Liver (tissue), 3 donors: ENCODE data around the gene TRIP12.

Experiments
- FOXA1 ChIP-seq: IDR thresholded peaks from 2 replicates; pipeline ENCODE4 v1.6.1; 2016; ENCODE audit warnings: antibody characterized with exemption
- GABPA ChIP-seq, 2 donors: IDR thresholded peaks in 1 of 2; conservative IDR thresholded peaks in 1 of 2; 2 replicates each; pipeline ENCODE4 v1.6.1; 2016; ENCODE audit warnings: antibody characterized with exemption in 2 of 2, mild to moderate bottlenecking in 1 of 2, moderate library complexity in 1 of 2
- JUND ChIP-seq, 2 donors: IDR thresholded peaks; 2 replicates each; pipeline ENCODE4 v1.6.1; 2016; ENCODE audit warnings: antibody characterized with exemption in 2 of 2
- RAD21 ChIP-seq, 2 donors: IDR thresholded peaks; 2 replicates each; pipeline ENCODE4 v1.6.1; 2016; ENCODE audit warnings: antibody characterized with exemption in 2 of 2, mild to moderate bottlenecking in 2 of 2
- RXRA ChIP-seq, 2 donors: IDR thresholded peaks; 2 replicates each; pipeline ENCODE4 v1.6.1; 2017 to 2018; ENCODE audit warnings: antibody characterized with exemption in 2 of 2, mild to moderate bottlenecking in 1 of 2
- TAF1 ChIP-seq: conservative IDR thresholded peaks from 2 replicates; pipeline ENCODE4 v1.6.1; 2016; ENCODE audit warnings: antibody characterized with exemption, mild to moderate bottlenecking
- ZBTB33 ChIP-seq: IDR thresholded peaks from 2 replicates; pipeline ENCODE4 v1.6.1; 2016; ENCODE audit warnings: antibody characterized with exemption
- TF ChIP-seq, protein P1 (sequence below): IDR thresholded peaks from 2 replicates; pipeline ENCODE4 v1.6.1; 2016; ENCODE audit warnings: antibody characterized with exemption, mild to moderate bottlenecking
- TF ChIP-seq, protein P2 (sequence below): fragments of 150-350 bp; IDR thresholded peaks from 2 replicates; pipeline ENCODE4 v1.5.1; 2017; ENCODE audit warnings: improper control_type of control experiment, low read depth, low read length; ENCODE audit not compliant: missing input control
- TF ChIP-seq, protein P3 (sequence below): IDR thresholded peaks from 2 replicates; pipeline ENCODE4 v1.6.1; 2016; ENCODE audit warnings: antibody characterized with exemption
- donor health status: healthy.
- donor health status: healthy.

DNA sequence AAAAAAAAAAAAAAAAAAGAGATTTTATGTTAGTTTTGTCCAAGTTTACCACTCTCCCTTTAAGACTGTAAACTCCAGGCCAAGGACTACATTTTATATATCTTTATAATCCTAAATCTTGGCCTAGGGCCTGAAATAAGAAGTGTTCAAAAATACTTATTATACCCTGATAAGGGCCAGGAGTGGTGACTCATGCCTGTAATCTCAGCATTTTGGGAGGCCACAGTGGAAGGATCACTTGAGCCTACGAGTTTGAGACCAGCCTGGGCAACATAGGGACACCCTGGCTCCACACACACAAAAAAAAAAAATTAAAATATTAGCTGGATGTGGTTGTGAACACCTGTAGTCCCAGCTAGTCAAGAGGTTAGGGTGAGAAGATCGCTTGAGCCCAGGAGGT is 12.7 kb downstream of the TRIP12 start:
- TF ChIP-seq TAF1 (no peak), JUND (IDR thresholded peaks at IDR 0.05) (no peak), GABPA (IDR thresholded peaks at IDR 0.05 in 1 of 2, conservative IDR thresholded peaks at IDR 0.05 in 1 of 2) (no peak), ZBTB33 (no peak), RAD21 (IDR thresholded peaks at IDR 0.05) (no peak), RXRA (IDR thresholded peaks at IDR 0.05) (no peak), FOXA1 (no peak)
- TF ChIP-seq, protein P1, sequence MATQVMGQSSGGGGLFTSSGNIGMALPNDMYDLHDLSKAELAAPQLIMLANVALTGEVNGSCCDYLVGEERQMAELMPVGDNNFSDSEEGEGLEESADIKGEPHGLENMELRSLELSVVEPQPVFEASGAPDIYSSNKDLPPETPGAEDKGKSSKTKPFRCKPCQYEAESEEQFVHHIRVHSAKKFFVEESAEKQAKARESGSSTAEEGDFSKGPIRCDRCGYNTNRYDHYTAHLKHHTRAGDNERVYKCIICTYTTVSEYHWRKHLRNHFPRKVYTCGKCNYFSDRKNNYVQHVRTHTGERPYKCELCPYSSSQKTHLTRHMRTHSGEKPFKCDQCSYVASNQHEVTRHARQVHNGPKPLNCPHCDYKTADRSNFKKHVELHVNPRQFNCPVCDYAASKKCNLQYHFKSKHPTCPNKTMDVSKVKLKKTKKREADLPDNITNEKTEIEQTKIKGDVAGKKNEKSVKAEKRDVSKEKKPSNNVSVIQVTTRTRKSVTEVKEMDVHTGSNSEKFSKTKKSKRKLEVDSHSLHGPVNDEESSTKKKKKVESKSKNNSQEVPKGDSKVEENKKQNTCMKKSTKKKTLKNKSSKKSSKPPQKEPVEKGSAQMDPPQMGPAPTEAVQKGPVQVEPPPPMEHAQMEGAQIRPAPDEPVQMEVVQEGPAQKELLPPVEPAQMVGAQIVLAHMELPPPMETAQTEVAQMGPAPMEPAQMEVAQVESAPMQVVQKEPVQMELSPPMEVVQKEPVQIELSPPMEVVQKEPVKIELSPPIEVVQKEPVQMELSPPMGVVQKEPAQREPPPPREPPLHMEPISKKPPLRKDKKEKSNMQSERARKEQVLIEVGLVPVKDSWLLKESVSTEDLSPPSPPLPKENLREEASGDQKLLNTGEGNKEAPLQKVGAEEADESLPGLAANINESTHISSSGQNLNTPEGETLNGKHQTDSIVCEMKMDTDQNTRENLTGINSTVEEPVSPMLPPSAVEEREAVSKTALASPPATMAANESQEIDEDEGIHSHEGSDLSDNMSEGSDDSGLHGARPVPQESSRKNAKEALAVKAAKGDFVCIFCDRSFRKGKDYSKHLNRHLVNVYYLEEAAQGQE = no peak
- TF ChIP-seq, protein P2, sequence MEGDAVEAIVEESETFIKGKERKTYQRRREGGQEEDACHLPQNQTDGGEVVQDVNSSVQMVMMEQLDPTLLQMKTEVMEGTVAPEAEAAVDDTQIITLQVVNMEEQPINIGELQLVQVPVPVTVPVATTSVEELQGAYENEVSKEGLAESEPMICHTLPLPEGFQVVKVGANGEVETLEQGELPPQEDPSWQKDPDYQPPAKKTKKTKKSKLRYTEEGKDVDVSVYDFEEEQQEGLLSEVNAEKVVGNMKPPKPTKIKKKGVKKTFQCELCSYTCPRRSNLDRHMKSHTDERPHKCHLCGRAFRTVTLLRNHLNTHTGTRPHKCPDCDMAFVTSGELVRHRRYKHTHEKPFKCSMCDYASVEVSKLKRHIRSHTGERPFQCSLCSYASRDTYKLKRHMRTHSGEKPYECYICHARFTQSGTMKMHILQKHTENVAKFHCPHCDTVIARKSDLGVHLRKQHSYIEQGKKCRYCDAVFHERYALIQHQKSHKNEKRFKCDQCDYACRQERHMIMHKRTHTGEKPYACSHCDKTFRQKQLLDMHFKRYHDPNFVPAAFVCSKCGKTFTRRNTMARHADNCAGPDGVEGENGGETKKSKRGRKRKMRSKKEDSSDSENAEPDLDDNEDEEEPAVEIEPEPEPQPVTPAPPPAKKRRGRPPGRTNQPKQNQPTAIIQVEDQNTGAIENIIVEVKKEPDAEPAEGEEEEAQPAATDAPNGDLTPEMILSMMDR = no peak
- TF ChIP-seq, protein P3, sequence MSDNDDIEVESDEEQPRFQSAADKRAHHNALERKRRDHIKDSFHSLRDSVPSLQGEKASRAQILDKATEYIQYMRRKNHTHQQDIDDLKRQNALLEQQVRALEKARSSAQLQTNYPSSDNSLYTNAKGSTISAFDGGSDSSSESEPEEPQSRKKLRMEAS = no peak
